C4-2B (cell line): ENCODE data around the gene VSTM4.

ENCODE experiments used
- H3K27ac ChIP-seq: fragments of 450-650 bp; 2 replicates; pipeline ENCODE4 v1.5.1; 2017
- CTCF ChIP-seq: fragments of 450-650 bp; conservative IDR thresholded peaks from 2 replicates; pipeline ENCODE4 v1.5.1; 2017; ENCODE audit warnings: mild to moderate bottlenecking
- ZFX ChIP-seq: fragments of 450-650 bp; IDR thresholded peaks from 2 replicates; pipeline ENCODE4 v1.6.1; 2017

The VSTM4 gene

GRCh38 chr10:49160814-49161213 lies 45.5 kb upstream of the VSTM4 start:
- TF ChIP-seq ZFX (no peak), CTCF (no peak)
- no peak overlapping the region for H3K27ac ChIP-seq

DNA sequence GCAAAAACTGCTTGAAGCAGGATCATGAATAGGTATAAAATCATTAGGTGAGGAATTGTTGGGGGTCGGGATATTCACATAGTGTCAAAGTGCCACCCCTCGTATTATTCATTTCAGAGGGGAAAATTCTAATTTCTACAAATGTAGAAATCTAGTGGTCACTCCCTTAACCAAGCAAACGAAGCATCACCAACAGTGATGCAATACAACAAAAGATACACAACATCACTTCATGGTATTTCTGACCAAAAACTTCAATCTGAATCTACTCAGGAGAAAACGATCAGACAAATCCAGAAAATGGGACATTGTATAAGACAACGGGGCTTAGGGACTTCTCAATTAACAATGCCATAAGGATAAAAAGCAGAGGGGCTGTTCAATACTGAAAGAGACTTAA lies 44.8 kb upstream of the VSTM4 start:
- TF ChIP-seq ZFX: no peak
- no peak for TF ChIP-seq CTCF
- no peak overlapping the region for H3K27ac ChIP-seq

GRCh38 chr10:49158915-49159314 lies 43.6 kb upstream of the VSTM4 start:
- no peak overlapping the region for H3K27ac ChIP-seq
- no peak for TF ChIP-seq ZFX
- no peak for TF ChIP-seq CTCF

GRCh38 chr10:49158404-49158803 lies 43.1 kb upstream of the VSTM4 start:
- H3K27ac ChIP-seq: no peak overlapping the region
- no peak for TF ChIP-seq ZFX
- TF ChIP-seq CTCF: no peak

DNA sequence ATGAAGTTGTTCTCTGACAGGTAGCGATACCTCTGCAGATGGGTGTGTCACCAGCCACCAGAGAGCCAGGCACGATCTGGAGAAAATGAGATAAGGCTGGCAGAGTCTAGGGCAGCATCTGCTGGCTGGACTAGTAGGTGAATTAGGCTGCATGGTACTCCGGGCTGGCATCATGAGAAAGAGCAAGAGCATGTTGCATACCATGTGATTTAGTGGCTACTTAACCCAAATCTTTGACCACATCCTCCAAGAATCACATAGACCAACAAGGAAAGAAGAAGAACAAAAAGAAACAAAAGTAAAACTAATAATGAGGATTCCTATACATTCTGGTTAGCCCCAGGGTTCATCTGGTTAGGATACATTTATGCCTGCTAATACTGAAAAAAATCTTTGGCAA lies 41.9 kb upstream of the VSTM4 start:
- TF ChIP-seq CTCF: no peak
- TF ChIP-seq ZFX: no peak
- H3K27ac ChIP-seq: no peak overlapping the region

DNA sequence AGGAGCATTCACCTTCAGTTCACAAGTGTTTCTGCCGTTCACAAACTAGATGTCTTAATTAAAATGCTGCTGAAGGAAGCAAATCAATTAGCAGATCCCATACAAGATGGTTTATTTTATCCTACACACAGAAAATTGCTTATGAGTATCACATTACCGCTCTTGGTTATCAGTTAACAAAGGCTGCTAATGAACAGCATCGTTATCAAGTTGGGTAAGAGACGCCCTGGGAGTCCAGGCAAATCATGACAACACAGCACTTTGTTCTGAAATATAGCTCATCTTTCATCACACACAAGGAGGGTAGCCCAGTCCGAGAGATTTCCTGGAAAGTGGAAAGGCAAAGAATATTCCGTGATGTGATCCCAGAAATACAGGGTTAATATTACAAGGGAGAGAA lies 39.3 kb upstream of the VSTM4 start:
- H3K27ac ChIP-seq: no peak overlapping the region
- TF ChIP-seq CTCF (no peak), ZFX (no peak)

- no peak for TF ChIP-seq ZFX
- TF ChIP-seq CTCF: no peak
- H3K27ac ChIP-seq: no peak overlapping the region
These were observed 38.6 kb upstream of the VSTM4 start for GRCh38 chr10:49153971-49154370.
